Activated T-helper 2 cell treated with anti-CD3 and anti-CD28 coated beads, Interferon-gamma antibody, Interleukin-2, Interleukin-4, amounts not matched to agents 10 μg/mL and 5 μg/mL and 100 μg/mL, durations not matched to agents 14 hours and 24 hours and 36 hours (primary cell): ENCODE data around the gene MTFR1L. TPM values are rescaled to one million over a fixed set of nuclear protein-coding genes. Genes with fewer than 3 reads are reported as not detected.

Experiments used
- DNase-seq: peaks from one replicate; pipeline ENCODE4 v3.0.0; 2021; ENCODE audit warnings: low spot score
- H3K27ac Mint-ChIP-seq: one replicate; pipeline ENCODE4 v1.8.0; 2021; ENCODE audit warnings: mixed read lengths
- H3K27me3 Mint-ChIP-seq: one replicate; pipeline ENCODE4 v1.8.0; 2021; ENCODE audit warnings: low read depth, mixed read lengths
- H3K36me3 Mint-ChIP-seq: one replicate; pipeline ENCODE4 v1.8.0; 2021; ENCODE audit warnings: low read depth, mixed read lengths
- H3K4me1 Mint-ChIP-seq: one replicate; pipeline ENCODE4 v1.8.0; 2021; ENCODE audit warnings: low read depth, mixed read lengths
- H3K4me3 Mint-ChIP-seq: one replicate; pipeline ENCODE4 v1.8.0; 2021; ENCODE audit warnings: low read depth, mild to moderate bottlenecking, moderate library complexity, mixed read lengths
- H3K9me3 Mint-ChIP-seq: one replicate; pipeline ENCODE4 v1.8.0; 2021; ENCODE audit warnings: mixed read lengths
- intact Hi-C: fragments of 100-400 bp; cut with micrococcal nuclease; formaldehyde crosslinking; loops from one replicate; pipeline ENCODE4 v1.15.1; 2023
- total RNA-seq: library from RNA; stranded (reverse); gene quantifications from 2 replicates; pipeline ENCODE4 v1.2.3, GENCODE V29; 2022

The MTFR1L gene
- total RNA-seq, 1 donor from 2014 or later: 30.0 TPM

- intact Hi-C loops: no loop called here
- H3K4me1 Mint-ChIP-seq: peaks cover 3% of the 10 kb centered on the region
- no peak overlapping the region for H3K27ac Mint-ChIP-seq
- DNase-seq: no peak
- H3K4me3 Mint-ChIP-seq: no peak overlapping the region
- no peaks in the 10 kb centered on the region for H3K36me3 Mint-ChIP-seq
- H3K9me3 Mint-ChIP-seq: no peaks in the 10 kb centered on the region
- peaks cover 33% of the 10 kb centered on the region for H3K27me3 Mint-ChIP-seq
Observed at GRCh38 chr1:25780318-25781129, 39.2 kb upstream of the MTFR1L start.

- Mint-ChIP-seq H3K36me3 (no peaks in the 10 kb centered on the region), H3K4me3 (no peak overlapping the region), H3K9me3 (no peaks in the 10 kb centered on the region), H3K27me3 (peaks cover 31% of the 10 kb centered on the region), H3K27ac (no peak overlapping the region), H3K4me1 (no peaks in the 10 kb centered on the region)
- intact Hi-C loops: no loop called here
- DNase-seq: no peak
Observed at GRCh38 chr1:25781130-25781433, 38.7 kb upstream of the MTFR1L start.

GRCh38 chr1:25782608-25783201 lies 37.0 kb upstream of the MTFR1L start:
- Mint-ChIP-seq H3K4me1 (no peaks in the 10 kb centered on the region), H3K4me3 (no peak overlapping the region), H3K36me3 (no peaks in the 10 kb centered on the region), H3K27ac (no peak overlapping the region), H3K27me3 (peaks cover 25% of the 10 kb centered on the region), H3K9me3 (no peaks in the 10 kb centered on the region)
- intact Hi-C loops: no loop called here
- DNase-seq: no peak

- H3K4me3 Mint-ChIP-seq: no peak overlapping the region
- DNase-seq: no peak
- H3K9me3 Mint-ChIP-seq: no peaks in the 10 kb centered on the region
- H3K27me3 Mint-ChIP-seq: peaks cover 23% of the 10 kb centered on the region
- intact Hi-C loops: no loop called here
- no peaks in the 10 kb centered on the region for H3K4me1 Mint-ChIP-seq
- H3K36me3 Mint-ChIP-seq: no peaks in the 10 kb centered on the region
- no peak overlapping the region for H3K27ac Mint-ChIP-seq
Observed at GRCh38 chr1:25784575-25785051, 35.1 kb upstream of the MTFR1L start.

- H3K36me3 Mint-ChIP-seq: no peaks in the 10 kb centered on the region
- H3K27ac Mint-ChIP-seq: no peak overlapping the region
- peaks cover 21% of the 10 kb centered on the region for H3K27me3 Mint-ChIP-seq
- no peaks in the 10 kb centered on the region for H3K4me1 Mint-ChIP-seq
- no peak for DNase-seq
- no peaks in the 10 kb centered on the region for H3K9me3 Mint-ChIP-seq
- intact Hi-C loops: no loop called here
- no peak overlapping the region for H3K4me3 Mint-ChIP-seq
Observed at GRCh38 chr1:25785333-25786067, 34.3 kb upstream of the MTFR1L start.

GRCh38 chr1:25786887-25787759 lies 32.6 kb upstream of the MTFR1L start:
- Mint-ChIP-seq H3K27me3 (peaks cover 32% of the 10 kb centered on the region), H3K9me3 (no peaks in the 10 kb centered on the region), H3K27ac (no peak overlapping the region), H3K36me3 (no peaks in the 10 kb centered on the region), H3K4me3 (no peak overlapping the region), H3K4me1 (no peaks in the 10 kb centered on the region)
- intact Hi-C loops: no loop called here
- no peak for DNase-seq

GRCh38 chr1:25787760-25788166 lies 32.0 kb upstream of the MTFR1L start:
- Mint-ChIP-seq H3K4me1 (no peaks in the 10 kb centered on the region), H3K4me3 (no peak overlapping the region), H3K27me3 (peaks cover 31% of the 10 kb centered on the region), H3K36me3 (no peaks in the 10 kb centered on the region), H3K27ac (no peak overlapping the region), H3K9me3 (no peaks in the 10 kb centered on the region)
- DNase-seq: no peak
- intact Hi-C loops: no loop called here

GRCh38 chr1:25790472-25790871 lies 29.3 kb upstream of the MTFR1L start:
- Mint-ChIP-seq H3K36me3 (no peaks in the 10 kb centered on the region), H3K27ac (no peak overlapping the region), H3K9me3 (no peaks in the 10 kb centered on the region), H3K27me3 (peaks cover 39% of the 10 kb centered on the region), H3K4me3 (no peak overlapping the region), H3K4me1 (no peaks in the 10 kb centered on the region)
- DNase-seq: no peak
- intact Hi-C loops: no loop called here

GRCh38 chr1:25792115-25792514 lies 27.6 kb upstream of the MTFR1L start:
- Mint-ChIP-seq H3K36me3 (no peaks in the 10 kb centered on the region), H3K27me3 (peaks cover 45% of the 10 kb centered on the region), H3K4me3 (no peak overlapping the region), H3K9me3 (no peaks in the 10 kb centered on the region), H3K4me1 (peaks cover 9% of the 10 kb centered on the region), H3K27ac (no peak overlapping the region)
- intact Hi-C loops: no loop called here
- no peak for DNase-seq

GRCh38 chr1:25793585-25794170 lies 26.1 kb upstream of the MTFR1L start:
- H3K9me3 Mint-ChIP-seq: no peaks in the 10 kb centered on the region
- peaks cover 49% of the 10 kb centered on the region for H3K27me3 Mint-ChIP-seq
- H3K27ac Mint-ChIP-seq: no peak overlapping the region
- DNase-seq: no peak
- H3K36me3 Mint-ChIP-seq: no peaks in the 10 kb centered on the region
- no peak overlapping the region for H3K4me3 Mint-ChIP-seq
- H3K4me1 Mint-ChIP-seq: peaks cover 13% of the 10 kb centered on the region
- intact Hi-C loops: no loop called here

- intact Hi-C loops: no loop called here
- H3K36me3 Mint-ChIP-seq: no peaks in the 10 kb centered on the region
- peaks cover 50% of the 10 kb centered on the region for H3K27me3 Mint-ChIP-seq
- H3K9me3 Mint-ChIP-seq: no peaks in the 10 kb centered on the region
- DNase-seq: no peak
- no peak overlapping the region for H3K27ac Mint-ChIP-seq
- no peak overlapping the region for H3K4me3 Mint-ChIP-seq
- H3K4me1 Mint-ChIP-seq: peaks cover 13% of the 10 kb centered on the region
Observed at GRCh38 chr1:25794325-25794724, 25.4 kb upstream of the MTFR1L start.

GRCh38 chr1:25795211-25795610 lies 24.5 kb upstream of the MTFR1L start:
- no peaks in the 10 kb centered on the region for H3K36me3 Mint-ChIP-seq
- peaks cover 52% of the 10 kb centered on the region for H3K27me3 Mint-ChIP-seq
- H3K9me3 Mint-ChIP-seq: no peaks in the 10 kb centered on the region
- no peak overlapping the region for H3K4me3 Mint-ChIP-seq
- intact Hi-C loops: no loop called here
- H3K27ac Mint-ChIP-seq: no peak overlapping the region
- H3K4me1 Mint-ChIP-seq: peaks cover 13% of the 10 kb centered on the region
- DNase-seq: no peak
